OCI-LY1 (cell line): ENCODE data around the gene PPM1N.

ENCODE experiments used
- H2AFZ ChIP-seq: fragments of 200-600 bp; sonication (generic), shearing (Covaris generic); 2 replicates; pipeline ENCODE4 v1.6.0; 2014; ENCODE audit warnings: antibody characterized with exemption, mild to moderate bottlenecking, low read length
- H3F3A ChIP-seq: fragments of 200-600 bp; sonication (generic), shearing (Covaris generic); 2 replicates; pipeline ENCODE4 v1.6.0; 2014; ENCODE audit warnings: mild to moderate bottlenecking, antibody characterized with exemption, low read length, moderate library complexity; ENCODE audit not compliant: insufficient read depth
- H3K27ac ChIP-seq: fragments of 200-600 bp; sonication (generic); 2 replicates; pipeline ENCODE4 v1.5.1; 2014; ENCODE audit warnings: low read length, mixed run types, mild to moderate bottlenecking, low read depth; ENCODE audit not compliant: poor library complexity, severe bottlenecking
- H3K27me3 ChIP-seq: fragments of 200-600 bp; sonication (generic); 2 replicates; pipeline ENCODE4 v1.6.0; 2014; ENCODE audit warnings: antibody characterized with exemption, mild to moderate bottlenecking, low read length, moderate library complexity; ENCODE audit not compliant: insufficient read depth
- H3K36me3 ChIP-seq: fragments of 200-600 bp; sonication (generic); 2 replicates; pipeline ENCODE4 v1.6.1; 2014; ENCODE audit warnings: mild to moderate bottlenecking, antibody characterized with exemption, low read length, moderate library complexity, mixed read lengths; ENCODE audit not compliant: insufficient read depth
- H3K4me1 ChIP-seq: fragments of 200-600 bp; sonication (generic); 2 replicates; pipeline ENCODE4 v1.5.1; 2014; ENCODE audit warnings: mild to moderate bottlenecking, low read length, moderate library complexity; ENCODE audit not compliant: insufficient read depth, severe bottlenecking
- H3K4me2 ChIP-seq: fragments of 200-600 bp; sonication (generic), shearing (Covaris generic); 2 replicates; pipeline ENCODE4 v1.6.1; 2014; ENCODE audit warnings: low read length
- H3K4me3 ChIP-seq: fragments of 200-600 bp; sonication (generic); 2 replicates; pipeline ENCODE4 v1.5.1; 2014; ENCODE audit warnings: low read length, low read depth, mild to moderate bottlenecking, mixed read lengths; ENCODE audit not compliant: poor library complexity, severe bottlenecking
- H3K79me2 ChIP-seq: fragments of 200-600 bp; shearing (Covaris generic); 2 replicates; pipeline ENCODE4 v1.6.1; 2016; ENCODE audit warnings: mixed run types, low read length, mixed read lengths; ENCODE audit not compliant: insufficient read depth
- H3K9ac ChIP-seq: fragments of 200-600 bp; sonication (generic), shearing (Covaris generic); 2 replicates; pipeline ENCODE4 v1.6.1; 2014; ENCODE audit warnings: mild to moderate bottlenecking, low read length, mixed read lengths
- H3K9me2 ChIP-seq: fragments of 200-600 bp; sonication (generic), shearing (Covaris generic); 2 replicates; pipeline ENCODE4 v1.6.1; 2014; ENCODE audit warnings: low read depth, mild to moderate bottlenecking, low read length, mixed read lengths
- H3K9me3 ChIP-seq: fragments of 200-600 bp; shearing (Covaris generic); 2 replicates; pipeline ENCODE4 v1.6.1; 2014; ENCODE audit warnings: low read length, mixed read lengths
- H4K20me1 ChIP-seq: fragments of 200-600 bp; sonication (generic), shearing (Covaris generic); 2 replicates; pipeline ENCODE4 v1.6.0; 2016; ENCODE audit warnings: mild to moderate bottlenecking, low read length; ENCODE audit not compliant: insufficient read depth
- EZH2 ChIP-seq: fragments of 200-600 bp; sonication (generic), shearing (Covaris generic); IDR thresholded peaks from 2 replicates; pipeline ENCODE4 v1.8.0; 2017; ENCODE audit warnings: borderline replicate concordance, mixed run types, mild to moderate bottlenecking, antibody characterized with exemption, low read length, moderate library complexity, mixed read lengths
- TF ChIP-seq, protein P1 (sequence below): fragments of 200-600 bp; sonication (generic), shearing (Covaris generic); IDR thresholded peaks from 2 replicates; pipeline ENCODE4 v1.5.1; 2017; ENCODE audit warnings: mild to moderate bottlenecking, antibody characterized with exemption, low read length, moderate library complexity, mixed read lengths

Gene PPM1N

DNA sequence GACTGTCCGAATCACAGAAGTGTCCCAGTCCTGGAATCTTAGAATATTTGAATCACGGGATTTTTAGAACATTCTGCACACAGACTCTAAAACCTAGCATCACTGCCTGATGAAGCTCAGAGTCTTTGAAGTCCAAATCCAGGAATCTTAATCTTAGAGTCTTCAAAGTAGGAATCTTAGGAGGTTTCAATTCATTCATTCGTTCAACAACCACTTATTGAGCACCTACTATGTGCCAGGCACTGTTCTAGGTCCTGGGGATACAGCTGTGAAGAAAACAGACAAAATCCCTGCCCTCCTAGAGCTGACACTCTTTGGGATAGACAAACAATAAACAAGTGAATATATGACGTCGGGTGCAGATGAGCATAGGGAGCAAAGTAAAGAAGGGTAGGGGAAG is 3.1 kb upstream of the PPM1N start:
- Histone ChIP-seq H2AFZ (no peak overlapping the region), H3K9me2 (no peaks in the 10 kb centered on the region), H3K36me3 (no peaks in the 10 kb centered on the region), H3K4me3 (no peak overlapping the region), H3K79me2 (no peaks in the 10 kb centered on the region), H3K4me1 (peaks cover 39% of the 10 kb centered on the region), H4K20me1 (no peaks in the 10 kb centered on the region), H3K27me3 (0 out of 2 replicates have a peak, but pooled peaks cover 4% of the 10 kb centered on the region), H3K9ac (no peak overlapping the region), H3F3A (peaks cover 5% of the 10 kb centered on the region; the same call in 1 of the 2 replicates), H3K4me2 (no peak overlapping the region), H3K27ac (no peak overlapping the region), H3K9me3 (no peaks in the 10 kb centered on the region)
- no peak for TF ChIP-seq EZH2
- TF ChIP-seq, protein P1, sequence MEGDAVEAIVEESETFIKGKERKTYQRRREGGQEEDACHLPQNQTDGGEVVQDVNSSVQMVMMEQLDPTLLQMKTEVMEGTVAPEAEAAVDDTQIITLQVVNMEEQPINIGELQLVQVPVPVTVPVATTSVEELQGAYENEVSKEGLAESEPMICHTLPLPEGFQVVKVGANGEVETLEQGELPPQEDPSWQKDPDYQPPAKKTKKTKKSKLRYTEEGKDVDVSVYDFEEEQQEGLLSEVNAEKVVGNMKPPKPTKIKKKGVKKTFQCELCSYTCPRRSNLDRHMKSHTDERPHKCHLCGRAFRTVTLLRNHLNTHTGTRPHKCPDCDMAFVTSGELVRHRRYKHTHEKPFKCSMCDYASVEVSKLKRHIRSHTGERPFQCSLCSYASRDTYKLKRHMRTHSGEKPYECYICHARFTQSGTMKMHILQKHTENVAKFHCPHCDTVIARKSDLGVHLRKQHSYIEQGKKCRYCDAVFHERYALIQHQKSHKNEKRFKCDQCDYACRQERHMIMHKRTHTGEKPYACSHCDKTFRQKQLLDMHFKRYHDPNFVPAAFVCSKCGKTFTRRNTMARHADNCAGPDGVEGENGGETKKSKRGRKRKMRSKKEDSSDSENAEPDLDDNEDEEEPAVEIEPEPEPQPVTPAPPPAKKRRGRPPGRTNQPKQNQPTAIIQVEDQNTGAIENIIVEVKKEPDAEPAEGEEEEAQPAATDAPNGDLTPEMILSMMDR, result no peak

DNA sequence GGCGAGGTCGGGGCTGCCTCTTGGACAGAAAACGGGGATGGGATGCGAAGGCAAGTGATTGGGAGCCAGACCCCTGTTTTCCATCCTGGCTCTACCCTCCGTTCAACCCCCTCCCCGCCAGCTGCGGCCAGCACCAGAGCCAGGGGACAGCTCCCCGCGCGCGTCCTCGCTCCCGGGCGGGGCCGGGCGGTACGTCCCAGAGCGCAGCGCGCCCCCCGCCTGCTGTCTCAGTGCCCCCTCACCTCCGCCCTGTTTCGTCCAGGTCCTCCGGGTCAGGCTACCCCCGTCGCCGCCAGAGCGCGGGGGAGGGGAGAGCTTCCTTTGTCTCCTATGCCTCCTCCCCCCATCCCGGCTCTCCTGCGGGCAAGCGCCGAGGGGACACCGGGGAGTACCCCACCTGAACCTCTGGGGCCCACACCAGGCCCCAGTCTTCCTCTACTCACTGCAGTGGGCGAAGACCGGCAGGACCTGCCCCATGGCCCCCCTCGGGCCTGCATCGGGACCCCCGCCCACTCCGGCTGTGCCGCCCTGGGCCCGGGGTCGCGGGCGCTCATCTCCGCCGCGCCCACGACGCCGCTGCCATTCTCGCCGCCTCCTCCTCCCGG is 1.8 kb upstream of the PPM1N start:
- H2AFZ ChIP-seq, result no peak overlapping the region

DNA sequence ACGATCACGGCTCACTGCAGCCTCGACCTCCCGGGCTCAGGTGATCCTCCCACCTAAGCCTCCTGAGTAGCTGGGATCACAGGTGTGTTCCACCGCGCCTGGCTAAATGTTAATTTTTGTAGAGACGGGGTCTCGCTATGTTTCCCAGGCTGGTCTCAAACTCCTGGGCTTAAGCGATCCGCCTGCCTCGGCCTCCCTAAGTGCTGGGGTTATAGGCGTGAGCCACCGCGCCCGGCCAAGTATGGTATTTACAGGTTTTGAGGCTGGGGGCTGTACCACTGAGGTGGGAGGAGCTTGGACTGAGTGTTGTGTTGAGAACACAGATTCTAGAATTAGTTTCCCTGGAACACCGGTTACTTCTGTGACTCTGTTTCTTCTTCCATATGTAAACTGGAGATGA is 452 bp upstream of the PPM1N start:
- H3K27me3 ChIP-seq, result 0 out of 2 replicates have a peak, but pooled peaks cover 4% of the 10 kb centered on the region
- peak overlapping the region; percentile 15 for H3K27ac ChIP-seq
- no peaks in the 10 kb centered on the region for H4K20me1 ChIP-seq
- peak overlapping the region; percentile 57 for H3K4me2 ChIP-seq
- no peaks in the 10 kb centered on the region for H3K9me3 ChIP-seq
- H3K4me3 ChIP-seq, result peak overlapping the region; percentile 35
- no peak overlapping the region for H3K9ac ChIP-seq
- H3K36me3 ChIP-seq, result no peaks in the 10 kb centered on the region
- H3K9me2 ChIP-seq, result no peaks in the 10 kb centered on the region
- TF ChIP-seq, protein P1, result no peak
- no peak for TF ChIP-seq EZH2
- 0 out of 2 replicates have a peak, but pooled peaks cover 5% of the 10 kb centered on the region for H3F3A ChIP-seq
- H3K79me2 ChIP-seq, result no peaks in the 10 kb centered on the region
- H2AFZ ChIP-seq, result no peak overlapping the region
- peaks cover 44% of the 10 kb centered on the region for H3K4me1 ChIP-seq

More for the DNA sequence above, 1.8 kb upstream of the PPM1N start:
- H3K9ac ChIP-seq, result peak overlapping the region; percentile 35; the same call in 1 of the 2 replicates
- peaks cover 39% of the 10 kb centered on the region for H3K4me1 ChIP-seq
- no peak overlapping the region for H3K27ac ChIP-seq
- TF ChIP-seq, protein P1, result no peak
- TF ChIP-seq EZH2, result no peak
- H3K79me2 ChIP-seq, result no peaks in the 10 kb centered on the region
- H3K4me3 ChIP-seq, result peak overlapping the region; percentile 62
- H3K36me3 ChIP-seq, result no peaks in the 10 kb centered on the region
- H3K27me3 ChIP-seq, result 0 out of 2 replicates have a peak, but pooled peaks cover 4% of the 10 kb centered on the region
- no peaks in the 10 kb centered on the region for H3K9me2 ChIP-seq
- H4K20me1 ChIP-seq, result no peaks in the 10 kb centered on the region
- H3F3A ChIP-seq, result peaks cover 5% of the 10 kb centered on the region; the same call in 1 of the 2 replicates
- H3K9me3 ChIP-seq, result no peaks in the 10 kb centered on the region
- H3K4me2 ChIP-seq, result peak overlapping the region; percentile 74
